Measurements from ENCODE around the gene CTDP1.

DNA sequence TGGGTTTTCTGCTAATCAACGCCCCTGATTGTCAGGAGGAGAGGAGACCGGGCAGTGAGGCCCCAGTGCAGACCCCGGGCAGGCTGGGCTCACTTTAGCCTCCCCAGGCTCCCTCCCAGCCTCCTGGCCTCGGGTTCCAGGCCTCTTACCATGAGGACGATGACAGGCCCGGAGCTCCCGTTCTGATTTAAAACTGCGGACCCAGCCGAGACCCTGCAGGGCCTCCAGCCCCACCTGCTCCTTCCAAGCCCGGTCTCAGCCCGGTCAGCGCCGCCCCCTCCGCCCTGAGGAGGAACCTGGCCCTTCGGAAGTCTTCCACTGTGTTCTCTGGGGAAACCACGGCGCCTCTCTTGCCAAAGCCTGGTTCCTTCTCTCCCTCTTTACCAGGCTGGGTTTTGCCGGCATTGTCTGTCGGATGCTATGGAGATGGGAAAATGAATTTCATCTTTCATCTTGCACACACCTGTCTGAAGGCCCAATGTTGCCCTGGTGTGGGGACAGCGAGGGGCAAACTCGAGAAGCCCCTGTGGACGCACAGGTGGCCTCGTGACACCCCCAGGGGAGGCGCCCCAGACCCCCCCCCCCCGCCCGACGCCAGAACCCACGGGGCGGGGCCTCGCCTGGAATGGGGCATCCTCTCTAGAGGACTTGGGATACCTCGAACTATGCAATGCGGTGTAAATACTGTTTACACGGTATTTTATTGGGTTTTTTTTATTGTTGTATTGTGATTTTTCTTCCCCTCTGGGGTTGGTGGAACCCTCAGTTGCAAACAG lies 37.7 kb upstream of the CTDP1 start:
- TF ChIP-seq, protein P1, sequence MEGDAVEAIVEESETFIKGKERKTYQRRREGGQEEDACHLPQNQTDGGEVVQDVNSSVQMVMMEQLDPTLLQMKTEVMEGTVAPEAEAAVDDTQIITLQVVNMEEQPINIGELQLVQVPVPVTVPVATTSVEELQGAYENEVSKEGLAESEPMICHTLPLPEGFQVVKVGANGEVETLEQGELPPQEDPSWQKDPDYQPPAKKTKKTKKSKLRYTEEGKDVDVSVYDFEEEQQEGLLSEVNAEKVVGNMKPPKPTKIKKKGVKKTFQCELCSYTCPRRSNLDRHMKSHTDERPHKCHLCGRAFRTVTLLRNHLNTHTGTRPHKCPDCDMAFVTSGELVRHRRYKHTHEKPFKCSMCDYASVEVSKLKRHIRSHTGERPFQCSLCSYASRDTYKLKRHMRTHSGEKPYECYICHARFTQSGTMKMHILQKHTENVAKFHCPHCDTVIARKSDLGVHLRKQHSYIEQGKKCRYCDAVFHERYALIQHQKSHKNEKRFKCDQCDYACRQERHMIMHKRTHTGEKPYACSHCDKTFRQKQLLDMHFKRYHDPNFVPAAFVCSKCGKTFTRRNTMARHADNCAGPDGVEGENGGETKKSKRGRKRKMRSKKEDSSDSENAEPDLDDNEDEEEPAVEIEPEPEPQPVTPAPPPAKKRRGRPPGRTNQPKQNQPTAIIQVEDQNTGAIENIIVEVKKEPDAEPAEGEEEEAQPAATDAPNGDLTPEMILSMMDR (conservative IDR thresholded peaks at IDR 0.05; ENCODE audit: low read length) = no peak
- no peak for TF ChIP-seq EZH2phosphoT487 (IDR thresholded peaks at IDR 0.05; ENCODE audit: borderline replicate concordance, low read depth, low read length)
